GM19023 (cell line): Measurements from ENCODE around the gene CRADD.

Experiments
- ATAC-seq: cut with Tn5 transposase; IDR thresholded peaks from one replicate; pipeline ENCODE4 v1.9.1; 2021; ENCODE audit warnings: mild to moderate bottlenecking, moderate library complexity; ENCODE audit not compliant: unreplicated experiment

Gene CRADD

DNA sequence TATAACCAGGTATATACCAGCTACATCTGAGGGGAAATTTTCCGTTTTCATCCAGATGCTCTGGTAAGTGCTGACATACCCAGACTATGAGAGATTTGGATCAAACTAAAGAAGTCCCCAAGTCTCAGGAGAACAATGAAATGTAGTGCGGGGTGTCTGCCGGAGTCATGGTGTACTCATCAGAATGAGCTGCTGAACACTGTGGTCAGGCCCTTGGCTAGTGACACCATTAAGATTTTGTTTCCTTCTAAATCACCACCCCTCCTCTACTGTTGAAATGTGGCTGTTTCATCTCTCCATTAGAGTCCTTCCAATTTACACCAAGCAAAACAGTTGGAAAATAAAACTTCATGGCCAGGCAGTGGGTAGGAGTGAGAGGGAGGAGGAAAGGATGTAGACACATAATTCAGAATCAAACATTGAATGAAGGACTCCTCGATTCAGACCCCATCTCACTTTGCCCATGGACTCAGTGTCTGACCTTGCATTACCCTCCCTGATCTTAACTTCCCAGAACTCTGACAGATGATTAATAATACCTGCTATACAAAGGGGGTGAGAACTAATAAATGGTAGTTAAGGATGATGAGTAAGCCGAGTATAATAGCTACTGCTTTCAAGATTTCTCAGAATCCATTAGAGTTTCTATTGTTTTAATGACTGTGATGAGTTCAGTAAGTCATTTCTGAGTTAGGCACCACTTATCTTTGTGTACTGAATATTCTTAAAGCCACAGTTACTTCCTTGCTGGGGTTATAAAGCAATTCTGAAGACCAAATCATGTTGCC lies 127.4 kb downstream of the CRADD start:
- ATAC-seq, result no peak

- no peak for ATAC-seq
Observed at GRCh38 chr12:93805736-93806141, 128.6 kb downstream of the CRADD start.

GRCh38 chr12:93807354-93807753 lies 130.2 kb downstream of the CRADD start:
- no peak for ATAC-seq

DNA sequence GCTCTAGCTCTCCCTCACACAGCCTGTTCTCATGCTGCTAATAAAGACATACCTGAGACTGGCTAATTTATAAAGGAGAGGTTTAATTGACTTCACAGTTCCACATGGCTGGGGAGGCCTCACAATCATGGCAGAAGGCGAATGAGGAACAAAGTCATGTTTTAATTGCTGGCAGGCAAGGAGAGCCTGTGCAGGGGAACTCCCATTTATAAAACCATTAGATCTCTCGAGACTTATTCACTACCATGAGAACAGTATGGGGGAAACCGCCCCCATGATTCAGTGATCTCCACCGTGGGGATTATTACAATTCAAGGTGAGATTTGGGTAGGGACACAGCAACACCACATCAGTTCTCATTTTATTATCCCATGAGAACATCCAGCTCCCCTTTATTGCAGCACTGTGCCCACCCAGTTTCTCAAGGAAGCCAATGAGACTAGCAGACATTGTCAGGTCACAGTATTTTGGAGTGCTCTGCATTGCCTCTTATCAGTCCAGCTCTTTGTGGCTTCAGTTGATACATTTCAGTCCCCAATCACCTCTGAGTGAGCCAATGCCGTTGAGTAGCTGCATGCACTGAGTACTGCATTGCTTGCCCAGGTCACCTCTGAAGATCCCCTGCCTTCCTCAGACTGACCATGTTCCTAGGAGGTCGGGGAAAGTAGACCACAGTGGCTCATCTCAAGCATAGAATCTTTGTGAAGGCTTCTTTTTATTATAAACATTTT lies 131.2 kb downstream of the CRADD start:
- no peak for ATAC-seq

- no peak for ATAC-seq
Observed at GRCh38 chr12:93812626-93813025, 135.5 kb downstream of the CRADD start.

DNA sequence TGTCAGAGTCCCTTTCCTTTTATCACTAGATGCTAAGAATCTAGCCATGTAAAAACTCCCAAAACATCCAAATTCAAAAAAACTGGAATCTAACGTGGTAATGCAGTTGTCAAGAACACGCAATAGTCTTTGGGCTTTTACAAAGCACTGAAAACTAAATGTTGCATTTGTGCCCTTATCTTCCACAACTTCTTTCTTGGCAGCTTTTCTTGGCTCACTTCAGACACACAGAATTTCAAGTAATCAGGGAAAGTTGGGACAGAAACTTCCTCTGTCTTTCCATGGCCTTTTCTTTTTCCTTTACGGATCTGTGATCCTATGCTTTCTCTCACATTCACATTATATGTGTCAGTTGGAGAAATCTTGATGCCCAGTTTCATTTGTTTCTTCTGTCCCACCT lies 136.0 kb downstream of the CRADD start:
- no peak for ATAC-seq

DNA sequence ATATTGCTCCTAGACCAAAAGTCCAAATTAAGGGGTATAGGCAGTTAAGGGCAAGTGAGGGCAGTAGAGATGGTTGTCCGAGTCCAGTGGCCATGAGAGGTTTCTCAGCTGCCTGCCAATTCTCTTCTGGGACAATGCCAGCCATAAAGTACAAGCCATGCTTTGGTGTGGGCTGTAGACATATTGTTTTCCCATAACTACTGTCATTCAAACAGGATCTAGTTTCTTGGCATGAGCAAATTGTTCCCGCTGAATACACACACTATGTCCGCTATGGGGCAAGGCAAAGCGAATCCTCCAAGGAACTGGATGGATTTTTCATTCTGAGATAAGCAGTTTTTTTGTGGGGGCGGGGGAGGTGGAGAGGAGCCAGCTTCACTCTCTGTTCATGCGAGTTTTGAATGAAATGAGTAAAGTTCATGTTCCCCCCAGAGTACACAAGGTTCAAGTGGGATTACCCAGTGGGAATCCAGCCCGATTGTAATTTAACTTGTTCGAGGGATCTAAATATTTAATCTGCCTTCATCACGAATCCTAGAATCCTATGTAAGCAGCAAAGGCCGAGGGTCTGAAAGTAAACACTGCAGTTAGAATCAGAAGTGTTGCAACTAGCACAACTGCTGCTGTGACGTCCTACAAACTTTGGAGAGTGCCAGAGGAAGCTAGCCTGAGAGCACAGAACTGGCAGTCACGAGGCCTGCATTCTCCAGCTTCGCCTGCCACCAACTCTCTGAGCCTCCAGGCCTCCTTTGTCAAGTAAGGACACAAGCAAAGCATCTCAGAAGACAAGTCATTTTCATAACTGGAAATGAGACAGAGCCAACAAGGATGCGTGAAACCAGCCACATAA lies 137.0 kb downstream of the CRADD start:
- no peak for ATAC-seq

GRCh38 chr12:93818488-93819049 lies 141.4 kb downstream of the CRADD start:
- no peak for ATAC-seq

GRCh38 chr12:93819050-93819491 lies 141.9 kb downstream of the CRADD start:
- ATAC-seq, result no peak

- ATAC-seq, result no peak
Observed at GRCh38 chr12:93823616-93824391, 146.6 kb downstream of the CRADD start.

GRCh38 chr12:93824514-93825500 lies 147.6 kb downstream of the CRADD start:
- ATAC-seq, result no peak

- no peak for ATAC-seq
Observed at GRCh38 chr12:93825501-93825888, 148.3 kb downstream of the CRADD start.

- no peak for ATAC-seq
Observed at GRCh38 chr12:93825931-93826555, 148.9 kb downstream of the CRADD start.

DNA sequence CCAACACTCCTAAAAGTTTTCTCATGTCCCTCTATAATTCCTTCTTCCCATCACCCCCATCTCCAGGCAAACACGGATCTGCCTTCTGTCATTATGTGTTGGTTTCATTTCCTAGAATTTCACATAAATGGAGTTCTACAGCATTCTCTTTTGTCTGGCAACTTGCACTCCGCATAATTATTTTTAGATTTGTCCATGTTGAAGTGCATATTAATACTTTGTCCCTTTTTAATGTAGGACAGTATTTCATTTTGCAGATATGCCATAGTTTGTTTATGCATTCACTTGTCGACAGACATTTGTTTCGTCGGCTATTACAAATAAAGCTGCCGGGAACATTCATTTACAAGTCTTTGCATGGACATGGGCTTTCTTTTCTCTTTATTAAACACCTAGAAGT lies 150.0 kb downstream of the CRADD start:
- ATAC-seq, result no peak

DNA sequence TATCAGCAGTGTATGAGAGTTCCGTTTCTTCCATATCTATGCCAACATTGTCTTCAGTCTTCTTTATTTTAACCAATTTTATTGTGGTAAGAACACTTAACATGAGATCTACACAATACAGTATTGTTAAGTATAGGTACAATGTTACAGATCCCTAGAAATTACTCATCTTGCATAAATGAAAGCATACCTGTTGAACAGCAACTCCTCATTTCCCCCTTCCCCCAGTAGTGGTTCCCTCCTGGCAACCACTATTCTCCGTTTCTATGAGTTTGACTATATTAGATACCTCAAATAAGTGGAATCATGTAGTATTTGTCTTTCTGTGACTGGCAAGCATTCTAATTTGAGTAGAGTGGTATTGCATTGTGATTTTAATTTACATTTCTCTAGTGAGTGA lies 150.5 kb downstream of the CRADD start:
- ATAC-seq, result no peak

DNA sequence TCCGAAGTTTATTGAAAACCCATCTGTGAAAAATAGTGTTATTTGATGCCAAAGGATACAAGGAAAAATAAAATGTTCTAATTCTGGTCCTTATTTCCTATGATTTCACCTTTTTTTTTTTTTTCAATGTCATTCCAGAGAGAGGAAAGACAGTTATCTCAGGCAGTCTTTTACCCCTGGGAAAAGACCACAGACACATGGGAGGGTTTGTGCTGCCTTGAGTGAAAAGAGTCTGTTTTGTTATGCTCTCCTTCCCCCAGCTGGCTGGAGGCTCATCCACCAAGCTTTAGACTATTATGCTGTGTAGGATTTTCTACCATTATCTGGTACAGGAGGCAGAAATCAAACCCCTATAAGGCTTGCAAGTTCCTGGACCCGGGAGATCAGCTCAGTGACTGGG lies 151.8 kb downstream of the CRADD start:
- no peak for ATAC-seq

DNA sequence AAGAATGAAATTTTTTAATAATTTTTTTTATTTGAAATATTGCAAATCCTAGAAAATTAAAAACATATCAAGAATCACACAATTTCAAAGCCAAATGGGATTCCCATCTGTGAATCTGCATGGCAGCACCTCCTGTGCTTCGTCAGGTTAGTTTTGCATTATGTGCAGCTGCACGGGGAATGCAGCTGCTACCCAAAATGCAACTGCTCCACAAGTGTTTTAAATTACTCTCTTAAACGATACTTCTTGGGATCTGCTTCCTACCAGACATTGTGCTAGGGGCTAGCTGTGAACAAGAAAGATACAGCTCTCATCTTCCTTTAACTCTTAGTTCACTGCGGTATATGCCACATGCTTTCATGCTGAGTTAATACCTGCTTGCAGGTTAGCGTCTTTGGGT lies 154.2 kb downstream of the CRADD start:
- ATAC-seq, result no peak

DNA sequence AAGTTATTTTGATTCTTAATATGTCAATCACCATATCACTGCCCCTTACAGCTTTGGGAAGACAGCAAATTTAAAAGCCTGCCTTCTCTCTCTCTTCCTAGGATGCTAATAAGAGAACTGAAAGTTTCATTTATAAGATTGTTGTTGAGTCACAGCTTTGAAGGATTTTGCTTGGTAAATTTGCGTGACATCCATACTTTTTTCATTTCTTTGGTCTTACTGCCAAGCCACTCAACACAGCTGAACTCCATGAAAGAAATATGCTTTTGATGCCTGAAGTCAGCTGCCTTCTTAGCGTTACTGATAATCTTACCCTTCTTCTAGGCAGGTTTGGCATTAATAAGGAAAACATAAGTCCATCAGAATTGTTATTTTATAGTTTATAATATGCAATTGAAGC lies 155.0 kb downstream of the CRADD start:
- ATAC-seq, result no peak

DNA sequence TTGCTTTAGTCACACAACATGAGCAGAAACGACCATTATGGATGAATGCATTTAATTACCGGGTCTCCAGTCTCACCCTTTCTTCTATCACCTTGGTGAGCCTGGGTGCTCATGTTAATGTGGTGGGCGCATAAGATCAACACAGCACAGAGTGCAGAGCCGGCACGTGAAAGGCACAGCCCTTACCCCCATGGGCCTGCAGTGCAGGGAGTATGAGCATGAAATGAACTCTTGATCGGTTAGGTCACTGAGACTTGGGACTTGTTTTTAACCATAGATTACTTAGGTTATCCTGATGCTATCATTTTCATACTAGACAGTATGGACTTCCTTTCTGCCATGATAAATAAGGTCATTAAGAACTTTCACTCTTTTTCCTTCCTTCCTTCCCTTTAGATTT lies 156.8 kb downstream of the CRADD start:
- ATAC-seq, result no peak
